ENCODE results near the gene COL5A1. TPM values are rescaled to one million over a fixed set of nuclear protein-coding genes. Genes with fewer than 3 reads are reported as not detected.
A peak's percentile ranks its signal among the peaks of the same experiment; 100 is the strongest.

Gene COL5A1
- total and polyA plus RNA-seq, 3 experiments from 2014 or later: 0.02 to 0.43 (median 0.13) TPM

DNA sequence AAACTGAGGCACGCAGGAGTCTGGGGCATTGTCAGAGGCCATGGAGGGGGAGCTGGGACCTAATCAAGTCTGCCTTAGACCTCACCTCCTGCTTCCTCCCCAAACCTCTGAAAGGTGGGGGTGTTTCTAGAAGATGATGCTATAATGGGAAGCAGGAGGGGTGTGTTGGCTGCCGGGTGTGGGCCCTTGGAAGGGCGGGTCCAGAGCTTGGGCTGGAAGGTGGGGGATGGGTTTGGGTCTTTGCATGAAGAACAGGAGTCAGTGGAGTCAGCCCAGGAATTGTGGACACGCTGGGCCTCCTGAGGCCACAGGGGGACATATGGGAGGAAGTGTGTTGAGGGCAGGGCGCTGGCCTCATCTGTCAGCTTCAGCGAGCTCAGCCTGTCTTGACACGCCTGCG lies 138.0 kb downstream of the COL5A1 start:
- no peak for DNase-seq
- no peaks in the 10 kb centered on the region for H3K4me1 ChIP-seq (ENCODE audit: insufficient read depth, low read length)
- Mint-ChIP-seq H3K9me3 (no peaks in the 10 kb centered on the region), H3K36me3 (no peaks in the 10 kb centered on the region), H3K27me3 (no peaks in the 10 kb centered on the region), H3K27ac (no peak overlapping the region), H3K4me3 (no peak overlapping the region), H3K4me1 (no peaks in the 10 kb centered on the region)
- POLR2A ChIA-PET: no interaction called here
- no peak overlapping the region for H3K4me3 ChIP-seq (ENCODE audit: low read length)
- CTCF ChIA-PET: no interaction called here
- H3K36me3 ChIP-seq (ENCODE audit: insufficient read depth, low read length): no peaks in the 10 kb centered on the region
- no peak overlapping the region for H3K27ac ChIP-seq (ENCODE audit: low read depth, low read length)
- H3K27me3 ChIP-seq (ENCODE audit: insufficient read depth, low read length, poor library complexity, severe bottlenecking): no peaks in the 10 kb centered on the region
- no peaks in the 10 kb centered on the region for H3K9me3 ChIP-seq (ENCODE audit: low read length)

- no peaks in the 10 kb centered on the region for H3K27me3 ChIP-seq (ENCODE audit: insufficient read depth, low read length, poor library complexity, severe bottlenecking)
- H3K4me3 Mint-ChIP-seq: no peak overlapping the region
These were observed 140.1 kb downstream of the COL5A1 start for GRCh38 chr9:134781591-134782302.

GRCh38 chr9:134782921-134783698 lies 141.5 kb downstream of the COL5A1 start:
- peaks cover 0 to 3% of the 10 kb centered on the region in 2 donors for H3K27me3 Mint-ChIP-seq
- H3K4me1 ChIP-seq (ENCODE audit: insufficient read depth, low read length): no peaks in the 10 kb centered on the region
- H3K36me3 ChIP-seq (ENCODE audit: insufficient read depth, low read length): no peaks in the 10 kb centered on the region
- no peaks in the 10 kb centered on the region for H3K36me3 Mint-ChIP-seq
- CTCF ChIA-PET: no interaction called here
- peak overlapping the region in 1 of 8 donors; percentile 65 for H3K27ac Mint-ChIP-seq
- H3K9me3 ChIP-seq (ENCODE audit: low read length): no peaks in the 10 kb centered on the region
- no peaks in the 10 kb centered on the region for H3K4me1 Mint-ChIP-seq
- no peak overlapping the region for H3K4me3 Mint-ChIP-seq
- H3K4me3 ChIP-seq (ENCODE audit: low read length): no peak overlapping the region
- no peaks in the 10 kb centered on the region for H3K27me3 ChIP-seq (ENCODE audit: insufficient read depth, low read length, poor library complexity, severe bottlenecking)
- no peak overlapping the region for H3K27ac ChIP-seq (ENCODE audit: low read depth, low read length)
- DNase-seq: no peak
- POLR2A ChIA-PET: no interaction called here
- H3K9me3 Mint-ChIP-seq: no peaks in the 10 kb centered on the region

More at GRCh38 chr9:134781591-134782302, 140.1 kb downstream of the COL5A1 start:
- H3K27ac ChIP-seq (ENCODE audit: low read depth, low read length): no peak overlapping the region
- POLR2A ChIA-PET: no interaction called here
- no peaks in the 10 kb centered on the region for H3K27me3 Mint-ChIP-seq
- H3K4me1 Mint-ChIP-seq: no peaks in the 10 kb centered on the region
- no peaks in the 10 kb centered on the region for H3K36me3 Mint-ChIP-seq
- CTCF ChIA-PET: no interaction called here
- H3K4me3 ChIP-seq (ENCODE audit: low read length): no peak overlapping the region
- DNase-seq: no peak
- no peaks in the 10 kb centered on the region for H3K9me3 Mint-ChIP-seq
- no peak overlapping the region for H3K27ac Mint-ChIP-seq
- H3K9me3 ChIP-seq (ENCODE audit: low read length): no peaks in the 10 kb centered on the region
- no peaks in the 10 kb centered on the region for H3K36me3 ChIP-seq (ENCODE audit: insufficient read depth, low read length)
- no peaks in the 10 kb centered on the region for H3K4me1 ChIP-seq (ENCODE audit: insufficient read depth, low read length)

GRCh38 chr9:134783699-134784039 lies 142.1 kb downstream of the COL5A1 start:
- Histone ChIP-seq H3K36me3 (ENCODE audit: insufficient read depth, low read length) (no peaks in the 10 kb centered on the region), H3K9me3 (ENCODE audit: low read length) (no peaks in the 10 kb centered on the region), H3K4me1 (ENCODE audit: insufficient read depth, low read length) (no peaks in the 10 kb centered on the region), H3K27ac (ENCODE audit: low read depth, low read length) (no peak overlapping the region), H3K27me3 (ENCODE audit: insufficient read depth, low read length, poor library complexity, severe bottlenecking) (no peaks in the 10 kb centered on the region), H3K4me3 (ENCODE audit: low read length) (no peak overlapping the region)
- ChIA-PET CTCF (no interaction called here), POLR2A (no interaction called here)
- Mint-ChIP-seq H3K4me1 (no peaks in the 10 kb centered on the region), H3K9me3 (no peaks in the 10 kb centered on the region), H3K4me3 (no peak overlapping the region), H3K27me3 (peaks cover 0 to 3% of the 10 kb centered on the region in 2 donors), H3K27ac (no peak overlapping the region), H3K36me3 (no peaks in the 10 kb centered on the region)
- DNase-seq: no peak

GRCh38 chr9:134784577-134785305 lies 143.1 kb downstream of the COL5A1 start:
- Histone ChIP-seq H3K36me3 (ENCODE audit: insufficient read depth, low read length) (no peaks in the 10 kb centered on the region), H3K4me1 (ENCODE audit: insufficient read depth, low read length) (no peaks in the 10 kb centered on the region), H3K9me3 (ENCODE audit: low read length) (no peaks in the 10 kb centered on the region), H3K27ac (ENCODE audit: low read depth, low read length) (no peak overlapping the region), H3K27me3 (ENCODE audit: insufficient read depth, low read length, poor library complexity, severe bottlenecking) (no peaks in the 10 kb centered on the region), H3K4me3 (ENCODE audit: low read length) (no peak overlapping the region)
- no peaks in the 10 kb centered on the region for H3K9me3 Mint-ChIP-seq
- no peaks in the 10 kb centered on the region for H3K4me1 Mint-ChIP-seq
- H3K36me3 Mint-ChIP-seq: no peaks in the 10 kb centered on the region
- no peak overlapping the region for H3K4me3 Mint-ChIP-seq
- DNase-seq: no peak
- ChIA-PET POLR2A (no interaction called here), CTCF (no interaction called here)
- H3K27me3 Mint-ChIP-seq: peaks cover 0 to 3% of the 10 kb centered on the region in 2 donors
- no peak overlapping the region for H3K27ac Mint-ChIP-seq

- no peaks in the 10 kb centered on the region for H3K9me3 Mint-ChIP-seq
- Histone ChIP-seq H3K4me3 (ENCODE audit: low read length) (no peak overlapping the region), H3K36me3 (ENCODE audit: insufficient read depth, low read length) (no peaks in the 10 kb centered on the region), H3K27ac (ENCODE audit: low read depth, low read length) (no peak overlapping the region), H3K4me1 (ENCODE audit: insufficient read depth, low read length) (no peaks in the 10 kb centered on the region), H3K9me3 (ENCODE audit: low read length) (no peaks in the 10 kb centered on the region), H3K27me3 (ENCODE audit: insufficient read depth, low read length, poor library complexity, severe bottlenecking) (no peaks in the 10 kb centered on the region)
- H3K27ac Mint-ChIP-seq: no peak overlapping the region
- H3K36me3 Mint-ChIP-seq: no peaks in the 10 kb centered on the region
- no peaks in the 10 kb centered on the region for H3K4me1 Mint-ChIP-seq
- POLR2A ChIA-PET: no interaction called here
- CTCF ChIA-PET: no interaction called here
- H3K4me3 Mint-ChIP-seq: no peak overlapping the region
- DNase-seq: no peak
- peaks cover 0 to 3% of the 10 kb centered on the region in 2 donors for H3K27me3 Mint-ChIP-seq
These were observed 143.9 kb downstream of the COL5A1 start for GRCh38 chr9:134785325-134786108.

GRCh38 chr9:134787601-134788531 lies 146.3 kb downstream of the COL5A1 start:
- no peak for DNase-seq
- POLR2A ChIA-PET: no interaction called here
- H3K27me3 Mint-ChIP-seq: peaks cover 0 to 3% of the 10 kb centered on the region in 2 donors
- no peaks in the 10 kb centered on the region for H3K36me3 Mint-ChIP-seq
- H3K27ac Mint-ChIP-seq: no peak overlapping the region
- Histone ChIP-seq H3K27ac (ENCODE audit: low read depth, low read length) (no peak overlapping the region), H3K36me3 (ENCODE audit: insufficient read depth, low read length) (no peaks in the 10 kb centered on the region), H3K27me3 (ENCODE audit: insufficient read depth, low read length, poor library complexity, severe bottlenecking) (no peaks in the 10 kb centered on the region), H3K4me3 (ENCODE audit: low read length) (no peak overlapping the region), H3K9me3 (ENCODE audit: low read length) (no peaks in the 10 kb centered on the region), H3K4me1 (ENCODE audit: insufficient read depth, low read length) (no peaks in the 10 kb centered on the region)
- no peak overlapping the region for H3K4me3 Mint-ChIP-seq
- CTCF ChIA-PET: no interaction called here
- H3K4me1 Mint-ChIP-seq: no peaks in the 10 kb centered on the region
- H3K9me3 Mint-ChIP-seq: no peaks in the 10 kb centered on the region
